RWPE2 (cell line): ENCODE data around the gene SIL1.

Source experiments
- ATAC-seq: fragments of 200-7000 bp; cut with Tn5 transposase; 3 replicates; pipeline ENCODE4 v1.9.1; 2021; ENCODE audit warnings: low read depth
- DNase-seq: peaks from one replicate; pipeline ENCODE4 v3.0.0-alpha.2; 2020; ENCODE audit warnings: low spot score
- H3K27ac ChIP-seq: fragments of 450-650 bp; 2 replicates; pipeline ENCODE4 v1.5.1; 2017; ENCODE audit warnings: mild to moderate bottlenecking; ENCODE audit not compliant: poor library complexity, severe bottlenecking
- H3K27me3 ChIP-seq: fragments of 250-450 bp; sonication (Bioruptor Pico); 2 replicates; pipeline ENCODE4 v1.5.1; 2021; ENCODE audit warnings: mild to moderate bottlenecking, moderate library complexity; ENCODE audit not compliant: insufficient read depth, poor library complexity, severe bottlenecking
- H3K36me3 ChIP-seq: fragments of 250-450 bp; sonication (Bioruptor Pico); 2 replicates; pipeline ENCODE4 v1.5.1; 2020; ENCODE audit warnings: low read depth, mild to moderate bottlenecking, moderate library complexity
- H3K4me1 ChIP-seq: fragments of 250-450 bp; sonication (Bioruptor Pico); 2 replicates; pipeline ENCODE4 v1.5.1; 2021; ENCODE audit warnings: mild to moderate bottlenecking, moderate library complexity; ENCODE audit not compliant: insufficient read depth, poor library complexity, severe bottlenecking
- H3K4me3 ChIP-seq: fragments of 250-450 bp; sonication (Bioruptor Pico); 2 replicates; pipeline ENCODE4 v1.5.1; 2021; ENCODE audit warnings: mild to moderate bottlenecking, moderate library complexity; ENCODE audit not compliant: severe bottlenecking
- H3K9me3 ChIP-seq: fragments of 250-450 bp; sonication (Bioruptor Pico); 2 replicates; pipeline ENCODE4 v1.5.1; 2021; ENCODE audit warnings: mild to moderate bottlenecking, moderate library complexity; ENCODE audit not compliant: severe bottlenecking
- CTCF ChIP-seq: fragments of 450-650 bp; IDR thresholded peaks from one replicate; pipeline ENCODE4 v1.5.1; 2017; ENCODE audit warnings: mild to moderate bottlenecking, moderate library complexity; ENCODE audit not compliant: poor library complexity, severe bottlenecking

The SIL1 gene

GRCh38 chr5:138942861-138943260 is 255.3 kb downstream of the SIL1 start:
- ATAC-seq = no peak
- DNase-seq = no peak
- 0 out of 2 replicates have a peak, but pooled peaks cover 5% of the 10 kb centered on the region for H3K36me3 ChIP-seq
- no peaks in the 10 kb centered on the region for H3K27me3 ChIP-seq
- H3K27ac ChIP-seq = no peak overlapping the region
- no peak overlapping the region for H3K4me3 ChIP-seq
- TF ChIP-seq CTCF = no peak
- H3K9me3 ChIP-seq = no peaks in the 10 kb centered on the region
- no peaks in the 10 kb centered on the region for H3K4me1 ChIP-seq

- DNase-seq (no peak), ATAC-seq (no peak)
- Histone ChIP-seq H3K4me3 (no peak overlapping the region), H3K36me3 (no peaks in the 10 kb centered on the region), H3K4me1 (no peaks in the 10 kb centered on the region), H3K27me3 (no peaks in the 10 kb centered on the region), H3K27ac (no peak overlapping the region), H3K9me3 (no peaks in the 10 kb centered on the region)
- no peak for TF ChIP-seq CTCF
These were observed 256.1 kb downstream of the SIL1 start for GRCh38 chr5:138942066-138942465.

GRCh38 chr5:138938526-138938925 is 259.6 kb downstream of the SIL1 start:
- no peak overlapping the region for H3K27ac ChIP-seq
- DNase-seq = no peak
- H3K27me3 ChIP-seq = no peaks in the 10 kb centered on the region
- no peaks in the 10 kb centered on the region for H3K9me3 ChIP-seq
- peaks cover 19% of the 10 kb centered on the region for H3K36me3 ChIP-seq
- ATAC-seq = no peak
- no peak overlapping the region for H3K4me3 ChIP-seq
- TF ChIP-seq CTCF = no peak
- no peaks in the 10 kb centered on the region for H3K4me1 ChIP-seq

GRCh38 chr5:138937392-138938387 is 260.5 kb downstream of the SIL1 start:
- no peak overlapping the region for H3K27ac ChIP-seq

More at GRCh38 chr5:138937392-138938387, 260.5 kb downstream of the SIL1 start:
- Histone ChIP-seq H3K36me3 (peaks cover 27% of the 10 kb centered on the region), H3K9me3 (no peaks in the 10 kb centered on the region), H3K4me1 (no peaks in the 10 kb centered on the region), H3K27me3 (no peaks in the 10 kb centered on the region), H3K4me3 (no peak overlapping the region)
- ATAC-seq = peak; percentile 18; the same call in 2 of the 3 replicates
- no peak for TF ChIP-seq CTCF
- DNase-seq = no peak
